ENCODE results near the gene EID2B.

EID2B gene

GRCh38 chr19:39532233-39533002 lies at the start of gene EID2B:
Gene EID2B, minus strand, starts transcription at chr19:39532852. Its CDS starts 50 bp downstream, at chr19:39532802.
- DNase-seq: peak; percentile 99

GRCh38 chr19:39582442-39582841 lies 49.8 kb upstream of the EID2B start:
- no peak for DNase-seq

GRCh38 chr19:39568604-39569003 lies 36.0 kb upstream of the EID2B start:
- DNase-seq: peak; percentile 47

- no peak for DNase-seq
Measured at GRCh38 chr19:39566064-39566463, 33.4 kb upstream of the EID2B start.

- peak; percentile 94 for DNase-seq
Measured at GRCh38 chr19:39563408-39563807, 30.8 kb upstream of the EID2B start.

GRCh38 chr19:39558624-39559117 lies 26.0 kb upstream of the EID2B start:
- peak; percentile 80 for DNase-seq

GRCh38 chr19:39557811-39558623 lies 25.4 kb upstream of the EID2B start:
- DNase-seq: peak; percentile 95

- no peak for DNase-seq
Measured at GRCh38 chr19:39555883-39556282, 23.2 kb upstream of the EID2B start.

- DNase-seq: no peak
Measured at GRCh38 chr19:39554701-39555311, 22.2 kb upstream of the EID2B start.

GRCh38 chr19:39553082-39553652 lies 20.5 kb upstream of the EID2B start:
- no peak for DNase-seq

- no peak for DNase-seq
Measured at GRCh38 chr19:39550197-39550596, 17.5 kb upstream of the EID2B start.

GRCh38 chr19:39546599-39546998 lies 13.9 kb upstream of the EID2B start:
- DNase-seq: peak; percentile 24

GRCh38 chr19:39544911-39545310 lies 12.3 kb upstream of the EID2B start:
- no peak for DNase-seq

GRCh38 chr19:39544226-39544903 lies 11.7 kb upstream of the EID2B start:
- DNase-seq: no peak

- no peak for DNase-seq
Measured at GRCh38 chr19:39543477-39543857, 10.8 kb upstream of the EID2B start.

- no peak for DNase-seq
Measured at GRCh38 chr19:39542206-39542605, 9.6 kb upstream of the EID2B start.

- DNase-seq: no peak
Measured at GRCh38 chr19:39540333-39540673, 7.7 kb upstream of the EID2B start.

- peak; percentile 98 for DNase-seq
Measured at GRCh38 chr19:39539518-39540332, 7.1 kb upstream of the EID2B start, which contains the start of gene EID2. Gene EID2, minus strand, starts transcription at chr19:39540161. Its CDS starts 82 bp downstream, at chr19:39540079.

GRCh38 chr19:39539165-39539517 lies 6.5 kb upstream of the EID2B start:
- DNase-seq: peak; percentile 51

- DNase-seq: no peak
Measured at GRCh38 chr19:39533791-39534190, 1.1 kb upstream of the EID2B start.

- DNase-seq: no peak
Measured at GRCh38 chr19:39533003-39533512, 406 bp upstream of the EID2B start.

- DNase-seq: no peak
Measured at GRCh38 chr19:39531834-39532232, 819 bp downstream of the EID2B start.

Measured in DMS53 (cell line).